HUES48 (cell line): ENCODE data around the gene STX2.

Experiments
- H3K27ac ChIP-seq: one replicate; pipeline ENCODE4 v1.7.0; 2013; ENCODE audit warnings: low read depth, low read length, inconsistent platforms
- H3K27me3 ChIP-seq: 2 replicates; pipeline ENCODE4 v1.6.1; 2013; ENCODE audit warnings: mild to moderate bottlenecking, low read length; ENCODE audit not compliant: control insufficient read depth, insufficient read depth
- H3K36me3 ChIP-seq: 2 replicates; pipeline ENCODE4 v1.6.1; 2013; ENCODE audit warnings: low read length; ENCODE audit not compliant: control insufficient read depth, insufficient read depth
- H3K4me1 ChIP-seq: 2 replicates; pipeline ENCODE4 v1.6.1; 2013; ENCODE audit warnings: mild to moderate bottlenecking, low read length; ENCODE audit not compliant: control insufficient read depth, insufficient read depth
- H3K4me3 ChIP-seq: 2 replicates; pipeline ENCODE4 v1.5.1; 2013; ENCODE audit warnings: mild to moderate bottlenecking, low read depth, low read length
- H3K9ac ChIP-seq: 2 replicates; pipeline ENCODE4 v1.6.1; 2013; ENCODE audit warnings: mild to moderate bottlenecking, low read depth, low read length, moderate library complexity
- H3K9me3 ChIP-seq: 2 replicates; pipeline ENCODE4 v1.6.1; 2013; ENCODE audit warnings: low read length; ENCODE audit not compliant: control insufficient read depth, insufficient read depth

Gene STX2

DNA sequence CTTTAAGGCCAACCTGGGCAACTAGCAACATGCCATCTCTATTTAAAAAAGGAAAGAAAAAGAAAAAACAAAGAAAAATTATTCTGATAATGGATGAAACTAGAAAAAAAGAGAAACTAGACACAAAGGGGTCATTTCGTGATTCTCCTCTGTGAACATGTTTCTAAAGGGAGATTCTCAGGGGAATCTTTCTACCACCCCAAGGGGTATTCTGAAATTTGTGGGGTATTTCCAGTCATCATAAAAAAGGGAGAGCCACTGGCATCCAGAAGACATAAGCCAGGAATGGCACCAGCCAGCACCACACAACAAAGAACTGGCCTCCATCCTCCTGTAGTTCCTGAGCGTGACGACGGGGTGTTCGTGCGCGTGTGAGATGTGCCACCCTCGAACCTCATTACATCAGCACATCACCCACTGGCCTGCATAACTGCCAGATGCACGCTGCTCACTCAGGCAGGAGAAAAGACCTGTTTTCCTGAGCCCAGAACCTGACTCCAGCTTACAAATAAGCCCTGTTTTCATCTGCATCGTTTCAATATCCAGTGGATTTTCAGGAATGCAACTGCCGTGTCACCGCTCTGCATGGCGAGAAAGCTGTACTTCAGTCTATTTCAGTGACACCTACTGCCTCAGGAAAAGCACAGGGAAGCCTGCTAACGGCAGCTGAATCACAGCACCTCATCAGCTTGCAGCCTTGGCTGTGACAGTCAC, 23.9 kb downstream of the STX2 start:
- Histone ChIP-seq H3K36me3 (peaks cover 6% of the 10 kb centered on the region), H3K9ac (no peak overlapping the region), H3K27ac (no peak overlapping the region), H3K27me3 (no peaks in the 10 kb centered on the region), H3K4me3 (no peak overlapping the region), H3K4me1 (peaks cover 54% of the 10 kb centered on the region), H3K9me3 (no peaks in the 10 kb centered on the region)

- Histone ChIP-seq H3K27me3 (no peaks in the 10 kb centered on the region), H3K36me3 (peaks cover 11% of the 10 kb centered on the region), H3K4me1 (peaks cover 49% of the 10 kb centered on the region), H3K27ac (no peak overlapping the region), H3K4me3 (no peak overlapping the region), H3K9ac (no peak overlapping the region), H3K9me3 (no peaks in the 10 kb centered on the region)
Measured at GRCh38 chr12:130813949-130814348, 25.1 kb downstream of the STX2 start.

DNA sequence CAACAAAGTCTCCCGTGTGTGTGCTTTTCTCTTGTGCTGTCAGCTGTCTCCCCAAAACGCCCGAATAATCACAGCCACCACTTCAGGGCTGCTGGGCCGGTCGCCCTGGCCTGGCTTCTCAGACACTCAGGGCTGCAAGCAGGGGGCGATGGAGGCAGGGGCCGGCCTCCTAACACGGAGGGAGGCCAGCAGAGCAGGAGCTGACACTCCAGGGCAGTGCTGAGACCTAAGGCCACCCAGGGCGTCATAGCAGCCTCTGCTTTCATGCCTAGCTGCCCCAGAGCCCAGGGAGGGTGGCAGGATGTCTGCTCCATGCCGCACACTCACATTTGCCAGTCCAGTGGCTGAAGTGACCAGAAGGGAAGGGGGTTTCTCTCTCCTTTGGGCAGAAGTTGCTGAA, 25.6 kb downstream of the STX2 start:
- H3K27me3 ChIP-seq = no peaks in the 10 kb centered on the region
- peaks cover 14% of the 10 kb centered on the region for H3K36me3 ChIP-seq
- H3K27ac ChIP-seq = no peak overlapping the region
- no peaks in the 10 kb centered on the region for H3K9me3 ChIP-seq
- no peak overlapping the region for H3K4me3 ChIP-seq
- no peak overlapping the region for H3K9ac ChIP-seq
- H3K4me1 ChIP-seq = peaks cover 46% of the 10 kb centered on the region

- peaks cover 38% of the 10 kb centered on the region for H3K36me3 ChIP-seq
- no peak overlapping the region for H3K27ac ChIP-seq
- H3K4me1 ChIP-seq = peaks cover 24% of the 10 kb centered on the region
- no peaks in the 10 kb centered on the region for H3K27me3 ChIP-seq
- no peaks in the 10 kb centered on the region for H3K9me3 ChIP-seq
- no peak overlapping the region for H3K4me3 ChIP-seq
- H3K9ac ChIP-seq = no peak overlapping the region
Measured at GRCh38 chr12:130809791-130810190, 29.3 kb downstream of the STX2 start.

- Histone ChIP-seq H3K27ac (no peak overlapping the region), H3K4me3 (no peak overlapping the region), H3K27me3 (no peaks in the 10 kb centered on the region), H3K36me3 (peaks cover 57% of the 10 kb centered on the region), H3K9me3 (no peaks in the 10 kb centered on the region), H3K4me1 (peaks cover 6% of the 10 kb centered on the region), H3K9ac (no peak overlapping the region)
Measured at GRCh38 chr12:130807309-130807708, 31.7 kb downstream of the STX2 start.

- no peaks in the 10 kb centered on the region for H3K9me3 ChIP-seq
- H3K27ac ChIP-seq = no peak overlapping the region
- no peaks in the 10 kb centered on the region for H3K27me3 ChIP-seq
- no peaks in the 10 kb centered on the region for H3K4me1 ChIP-seq
- H3K4me3 ChIP-seq = no peak overlapping the region
- H3K9ac ChIP-seq = no peak overlapping the region
- peaks cover 57% of the 10 kb centered on the region for H3K36me3 ChIP-seq
Measured at GRCh38 chr12:130806574-130806973, 32.5 kb downstream of the STX2 start.

- Histone ChIP-seq H3K4me3 (no peak overlapping the region), H3K36me3 (peaks cover 63% of the 10 kb centered on the region), H3K4me1 (no peaks in the 10 kb centered on the region), H3K27ac (no peak overlapping the region), H3K27me3 (no peaks in the 10 kb centered on the region), H3K9ac (no peak overlapping the region), H3K9me3 (no peaks in the 10 kb centered on the region)
Measured at GRCh38 chr12:130805635-130806034, 33.4 kb downstream of the STX2 start.

- no peak overlapping the region for H3K27ac ChIP-seq
- no peaks in the 10 kb centered on the region for H3K27me3 ChIP-seq
- H3K9me3 ChIP-seq = no peaks in the 10 kb centered on the region
- H3K9ac ChIP-seq = no peak overlapping the region
- H3K36me3 ChIP-seq = peaks cover 66% of the 10 kb centered on the region
- no peak overlapping the region for H3K4me3 ChIP-seq
- no peaks in the 10 kb centered on the region for H3K4me1 ChIP-seq
Measured at GRCh38 chr12:130804216-130804615, 34.8 kb downstream of the STX2 start.

DNA sequence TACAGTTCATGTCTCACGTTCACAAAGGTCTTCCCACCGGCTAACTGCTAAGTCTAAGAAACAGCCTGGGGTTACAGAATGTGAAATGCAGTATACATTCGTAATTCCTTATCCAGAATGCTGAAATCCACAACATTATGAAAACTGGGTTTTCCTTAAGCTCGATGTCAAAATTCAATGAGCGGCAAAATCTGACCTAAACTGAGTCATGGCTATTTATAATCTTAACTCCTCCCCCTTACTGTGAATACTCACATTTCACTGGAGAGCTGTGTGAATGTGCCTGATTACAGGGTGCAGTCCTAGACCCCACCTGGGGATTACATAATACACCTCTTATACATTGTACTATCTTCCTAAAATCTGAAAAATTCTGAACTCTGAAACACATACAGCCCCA, 35.3 kb downstream of the STX2 start:
- Histone ChIP-seq H3K36me3 (peaks cover 71% of the 10 kb centered on the region), H3K4me1 (no peaks in the 10 kb centered on the region), H3K27ac (no peak overlapping the region), H3K9ac (no peak overlapping the region), H3K4me3 (no peak overlapping the region), H3K9me3 (no peaks in the 10 kb centered on the region), H3K27me3 (no peaks in the 10 kb centered on the region)

DNA sequence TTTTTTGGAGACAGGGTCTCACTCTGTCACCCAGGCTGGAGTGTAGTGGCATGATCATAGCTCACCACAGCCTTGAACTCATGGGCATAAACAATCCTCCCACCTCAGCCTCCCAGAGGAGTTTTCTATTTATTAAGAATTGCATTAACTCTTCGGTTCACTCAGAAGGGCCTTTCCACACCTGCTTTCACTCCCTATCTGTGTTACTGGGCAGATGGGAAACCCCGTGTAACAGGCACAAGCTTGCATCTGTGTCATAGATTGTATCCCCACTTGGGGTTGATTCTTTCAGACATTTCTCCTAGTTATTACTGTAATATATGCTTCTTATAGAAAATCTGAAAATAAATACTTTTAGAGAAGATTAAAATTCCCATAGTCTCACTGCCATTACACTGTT, 38.7 kb downstream of the STX2 start:
- Histone ChIP-seq H3K4me1 (no peaks in the 10 kb centered on the region), H3K27me3 (no peaks in the 10 kb centered on the region), H3K36me3 (peaks cover 78% of the 10 kb centered on the region), H3K9ac (no peak overlapping the region), H3K4me3 (no peak overlapping the region), H3K27ac (no peak overlapping the region), H3K9me3 (no peaks in the 10 kb centered on the region)

GRCh38 chr12:130799051-130799450, 40.0 kb downstream of the STX2 start:
- Histone ChIP-seq H3K4me1 (no peaks in the 10 kb centered on the region), H3K4me3 (no peak overlapping the region), H3K27ac (no peak overlapping the region), H3K36me3 (peaks cover 77% of the 10 kb centered on the region), H3K9ac (no peak overlapping the region), H3K9me3 (no peaks in the 10 kb centered on the region), H3K27me3 (no peaks in the 10 kb centered on the region)
